KMS-11 (cell line): Measurements from ENCODE around the gene STK24.

Experiments
- H2AFZ ChIP-seq: fragments of 200-600 bp; sonication (generic); 2 replicates; pipeline ENCODE4 v1.6.1; 2016; ENCODE audit warnings: antibody characterized with exemption, mixed run types, low read depth
- H3K27ac ChIP-seq: fragments of 200-600 bp; sonication (generic); 2 replicates; pipeline ENCODE4 v1.6.1; 2016; ENCODE audit warnings: mild to moderate bottlenecking, mixed run types
- H3K27me3 ChIP-seq: fragments of 200-600 bp; sonication (generic); 2 replicates; pipeline ENCODE4 v1.6.1; 2017; ENCODE audit warnings: mild to moderate bottlenecking, low read depth, mixed run types, moderate library complexity; ENCODE audit not compliant: insufficient read depth
- H3K36me3 ChIP-seq: fragments of 200-600 bp; sonication (generic); 2 replicates; pipeline ENCODE4 v1.6.1; 2017; ENCODE audit warnings: mild to moderate bottlenecking, mixed run types; ENCODE audit not compliant: insufficient read depth
- H3K4me1 ChIP-seq: fragments of 200-600 bp; sonication (generic); 2 replicates; pipeline ENCODE4 v1.6.1; 2016; ENCODE audit warnings: mild to moderate bottlenecking, low read depth, mixed run types; ENCODE audit not compliant: poor library complexity, severe bottlenecking
- H3K4me2 ChIP-seq: fragments of 200-600 bp; sonication (generic); 2 replicates; pipeline ENCODE4 v1.7.0; 2016; ENCODE audit warnings: mild to moderate bottlenecking, mixed run types
- H3K4me3 ChIP-seq: fragments of 200-600 bp; sonication (generic); IDR thresholded peaks from 2 replicates; pipeline ENCODE4 v1.6.1; 2017; ENCODE audit warnings: low read depth, low read length, mixed read lengths; ENCODE audit not compliant: insufficient read depth
- H3K79me2 ChIP-seq: fragments of 200-600 bp; sonication (generic); 2 replicates; pipeline ENCODE4 v1.6.1; 2016; ENCODE audit warnings: low read depth, mixed run types; ENCODE audit not compliant: insufficient read depth
- H3K9ac ChIP-seq: fragments of 200-600 bp; sonication (generic); 2 replicates; pipeline ENCODE4 v1.6.1; 2016; ENCODE audit warnings: mild to moderate bottlenecking, mixed run types
- H4K20me1 ChIP-seq: fragments of 200-600 bp; sonication (generic); 2 replicates; pipeline ENCODE4 v1.6.1; 2016; ENCODE audit warnings: mild to moderate bottlenecking, mixed run types; ENCODE audit not compliant: insufficient read depth
- TF ChIP-seq, protein P1 (sequence below): fragments of 200-600 bp; sonication (generic); conservative IDR thresholded peaks from 2 replicates; pipeline ENCODE4 v1.6.1; 2017; ENCODE audit warnings: low read depth, mild to moderate bottlenecking, antibody characterized with exemption, low read length, moderate library complexity, mixed read lengths

The STK24 gene

DNA sequence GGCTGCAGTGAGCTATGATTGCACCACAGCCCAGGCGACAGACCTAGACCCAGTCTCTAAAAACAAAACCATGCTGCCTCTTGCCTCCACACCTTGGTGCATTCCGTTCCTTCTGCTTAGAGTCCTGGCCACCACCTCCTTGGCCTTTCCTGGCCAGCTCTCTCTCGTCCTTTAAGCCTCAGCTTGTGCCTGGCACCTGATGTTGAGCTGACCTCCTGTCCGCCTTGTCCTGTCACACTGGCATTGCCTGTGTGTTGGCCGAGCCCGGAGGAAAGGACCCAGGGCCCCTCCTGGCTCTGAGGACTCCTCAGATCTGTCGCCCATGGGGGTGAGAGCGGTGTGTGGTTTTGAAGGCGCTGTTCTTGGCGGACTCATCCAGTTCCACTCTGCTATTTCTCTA is 143.3 kb downstream of the STK24 start:
- Histone ChIP-seq H3K27ac (no peak overlapping the region), H3K27me3 (no peaks in the 10 kb centered on the region), H3K36me3 (no peaks in the 10 kb centered on the region), H4K20me1 (no peaks in the 10 kb centered on the region), H3K9ac (no peak overlapping the region), H2AFZ (no peak overlapping the region), H3K4me1 (no peaks in the 10 kb centered on the region), H3K79me2 (no peaks in the 10 kb centered on the region), H3K4me2 (no peak overlapping the region), H3K4me3 (no peak overlapping the region)
- TF ChIP-seq, protein P1, sequence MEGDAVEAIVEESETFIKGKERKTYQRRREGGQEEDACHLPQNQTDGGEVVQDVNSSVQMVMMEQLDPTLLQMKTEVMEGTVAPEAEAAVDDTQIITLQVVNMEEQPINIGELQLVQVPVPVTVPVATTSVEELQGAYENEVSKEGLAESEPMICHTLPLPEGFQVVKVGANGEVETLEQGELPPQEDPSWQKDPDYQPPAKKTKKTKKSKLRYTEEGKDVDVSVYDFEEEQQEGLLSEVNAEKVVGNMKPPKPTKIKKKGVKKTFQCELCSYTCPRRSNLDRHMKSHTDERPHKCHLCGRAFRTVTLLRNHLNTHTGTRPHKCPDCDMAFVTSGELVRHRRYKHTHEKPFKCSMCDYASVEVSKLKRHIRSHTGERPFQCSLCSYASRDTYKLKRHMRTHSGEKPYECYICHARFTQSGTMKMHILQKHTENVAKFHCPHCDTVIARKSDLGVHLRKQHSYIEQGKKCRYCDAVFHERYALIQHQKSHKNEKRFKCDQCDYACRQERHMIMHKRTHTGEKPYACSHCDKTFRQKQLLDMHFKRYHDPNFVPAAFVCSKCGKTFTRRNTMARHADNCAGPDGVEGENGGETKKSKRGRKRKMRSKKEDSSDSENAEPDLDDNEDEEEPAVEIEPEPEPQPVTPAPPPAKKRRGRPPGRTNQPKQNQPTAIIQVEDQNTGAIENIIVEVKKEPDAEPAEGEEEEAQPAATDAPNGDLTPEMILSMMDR = no peak

DNA sequence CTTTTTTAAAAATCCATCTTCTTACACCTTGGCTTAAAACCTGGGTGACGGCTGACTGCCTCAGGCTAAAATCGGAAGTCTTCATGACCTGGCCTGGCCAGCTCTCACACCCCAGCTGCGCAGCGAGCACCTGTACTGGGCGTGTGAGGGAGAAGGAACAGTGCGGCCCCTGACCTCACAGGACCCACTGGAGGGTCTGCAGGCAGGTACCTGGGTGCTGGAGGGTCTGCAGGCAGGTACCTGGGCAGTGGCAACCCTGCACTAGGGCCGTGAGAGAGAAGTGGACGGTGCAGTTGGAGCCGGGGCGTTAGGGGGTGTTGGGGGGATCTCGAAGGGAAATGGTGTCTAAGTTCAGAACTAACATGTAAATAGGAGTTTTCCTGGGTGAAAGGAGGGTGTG is 144.3 kb downstream of the STK24 start:
- TF ChIP-seq, protein P1 = no peak
- H3K4me2 ChIP-seq = no peak overlapping the region

DNA sequence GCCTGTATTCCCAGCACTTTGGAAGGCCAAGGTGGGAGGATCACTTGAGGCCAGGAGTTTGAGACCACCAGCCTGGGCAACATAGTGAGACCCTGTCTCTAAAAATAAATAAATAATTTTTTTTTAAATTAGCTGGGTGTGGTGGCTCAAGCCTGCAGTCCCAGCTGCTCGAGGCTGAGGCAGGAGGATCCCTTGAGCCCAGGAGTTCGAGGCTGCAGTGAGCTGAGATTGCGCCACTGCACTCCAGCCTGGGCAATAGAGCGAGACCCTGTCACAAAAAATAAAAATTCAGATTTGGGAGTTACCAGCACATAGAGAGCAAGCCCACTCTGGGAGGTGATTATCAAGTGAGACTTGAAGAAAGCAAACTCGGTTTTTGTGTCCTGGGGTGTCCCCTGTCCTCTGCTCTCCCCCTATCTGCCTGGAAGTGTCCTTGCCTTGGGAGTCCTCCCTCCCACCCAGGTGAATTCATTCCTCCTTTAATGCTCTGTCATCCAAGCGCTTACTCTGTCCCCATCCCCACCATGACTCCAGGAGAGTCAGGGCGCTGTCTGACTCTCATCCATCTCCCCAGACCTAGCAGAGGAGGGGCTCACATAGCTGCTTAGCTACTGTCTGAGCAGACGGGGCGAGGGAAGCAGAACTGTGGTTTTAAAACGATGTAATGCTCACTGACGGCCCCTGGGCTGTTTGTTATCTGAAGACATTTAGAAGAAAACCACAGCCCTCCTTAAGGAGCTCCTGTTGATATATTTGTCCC is 146.8 kb downstream of the STK24 start:
- Histone ChIP-seq H3K4me1 (no peaks in the 10 kb centered on the region), H3K4me3 (no peak overlapping the region), H2AFZ (no peak overlapping the region), H3K4me2 (no peak overlapping the region), H3K9ac (no peak overlapping the region), H3K79me2 (no peaks in the 10 kb centered on the region), H3K27me3 (no peaks in the 10 kb centered on the region), H3K27ac (no peak overlapping the region), H3K36me3 (no peaks in the 10 kb centered on the region), H4K20me1 (no peaks in the 10 kb centered on the region)
- TF ChIP-seq, protein P1 = no peak

More for the DNA sequence above, 144.3 kb downstream of the STK24 start:
- H3K27me3 ChIP-seq = no peaks in the 10 kb centered on the region
- no peaks in the 10 kb centered on the region for H4K20me1 ChIP-seq
- H2AFZ ChIP-seq = no peak overlapping the region
- no peaks in the 10 kb centered on the region for H3K4me1 ChIP-seq
- H3K27ac ChIP-seq = no peak overlapping the region
- no peaks in the 10 kb centered on the region for H3K36me3 ChIP-seq
- no peak overlapping the region for H3K4me3 ChIP-seq
- no peak overlapping the region for H3K9ac ChIP-seq
- no peaks in the 10 kb centered on the region for H3K79me2 ChIP-seq

DNA sequence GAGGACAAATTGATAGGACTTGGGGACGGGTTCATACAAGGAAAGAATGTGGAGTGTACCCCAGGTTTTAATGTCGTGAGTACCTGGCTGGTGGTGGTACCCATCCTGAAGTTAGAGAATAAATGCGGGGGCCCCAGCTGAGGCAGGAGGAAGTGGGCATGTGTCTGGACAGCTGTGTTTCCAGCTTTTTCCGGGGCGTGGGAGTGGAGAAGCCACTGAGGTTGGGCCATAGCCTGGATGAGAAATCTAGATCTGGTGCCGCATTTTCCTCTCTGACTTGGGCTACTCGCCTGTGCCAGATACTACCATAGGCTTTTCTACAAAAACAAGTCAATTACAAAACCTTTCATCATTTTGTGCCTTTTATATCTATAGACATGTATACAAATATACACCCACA is 147.4 kb downstream of the STK24 start:
- no peak overlapping the region for H3K9ac ChIP-seq
- H4K20me1 ChIP-seq = no peaks in the 10 kb centered on the region
- no peak overlapping the region for H2AFZ ChIP-seq
- no peaks in the 10 kb centered on the region for H3K4me1 ChIP-seq
- no peak overlapping the region for H3K4me2 ChIP-seq
- H3K79me2 ChIP-seq = no peaks in the 10 kb centered on the region
- H3K36me3 ChIP-seq = no peaks in the 10 kb centered on the region
- no peak overlapping the region for H3K4me3 ChIP-seq
- TF ChIP-seq, protein P1 = no peak
- no peak overlapping the region for H3K27ac ChIP-seq
- no peaks in the 10 kb centered on the region for H3K27me3 ChIP-seq
